ENCODE data around the gene INPP5A.

- no peak for TF ChIP-seq CTCF (IDR thresholded peaks at IDR 0.05; ENCODE audit: low read depth, low read length, poor library complexity, severe bottlenecking)
- TF ChIP-seq EZH2phosphoT487 (IDR thresholded peaks at IDR 0.05; ENCODE audit: borderline replicate concordance, low read length), result no peak
These were observed 52.6 kb downstream of the INPP5A start for GRCh38 chr10:132590094-132590751.

Measured in DOHH2 (cell line).